GM12873 (cell line): ENCODE data around the gene FGFRL1.

Source experiments
- TF ChIP-seq, protein P1 (sequence below): IDR thresholded peaks from 2 replicates; pipeline ENCODE4 v1.5.1; 2012; ENCODE audit warnings: low read depth, mild to moderate bottlenecking, moderate library complexity, low read length, control low read depth; ENCODE audit not compliant: insufficient read depth; ENCODE audit errors: missing control alignments

The FGFRL1 gene

DNA sequence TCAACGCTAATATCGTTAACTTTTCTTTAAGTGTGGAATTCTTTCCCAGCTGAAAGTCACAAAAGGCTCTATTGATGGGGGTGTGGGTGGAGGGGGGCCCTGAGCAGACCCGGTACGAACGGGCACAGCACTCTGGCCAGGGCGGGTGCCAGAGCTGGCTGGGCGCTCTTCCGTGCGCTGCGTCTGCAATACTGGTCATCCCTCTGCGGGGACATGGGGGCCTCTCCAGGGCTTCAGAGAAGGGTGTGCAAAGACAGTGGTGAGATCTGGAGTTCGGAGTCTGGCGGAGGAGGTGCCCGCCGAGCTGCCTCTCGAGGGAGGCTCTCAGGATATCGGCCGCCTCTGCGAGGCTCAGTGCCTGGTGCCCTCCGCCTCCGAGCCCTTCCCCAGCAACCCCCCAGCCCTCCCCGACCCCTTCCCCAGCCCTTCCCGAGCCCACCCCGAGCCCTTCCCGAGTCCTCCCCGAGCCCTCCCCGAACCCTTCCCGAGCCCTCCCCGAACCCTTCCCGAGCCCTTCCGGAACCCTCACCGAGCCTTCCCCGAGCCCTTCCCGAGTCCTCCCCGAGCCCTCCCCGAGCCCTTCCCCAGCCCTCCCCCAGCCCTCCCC lies 34.3 kb downstream of the FGFRL1 start:
- TF ChIP-seq, protein P1, sequence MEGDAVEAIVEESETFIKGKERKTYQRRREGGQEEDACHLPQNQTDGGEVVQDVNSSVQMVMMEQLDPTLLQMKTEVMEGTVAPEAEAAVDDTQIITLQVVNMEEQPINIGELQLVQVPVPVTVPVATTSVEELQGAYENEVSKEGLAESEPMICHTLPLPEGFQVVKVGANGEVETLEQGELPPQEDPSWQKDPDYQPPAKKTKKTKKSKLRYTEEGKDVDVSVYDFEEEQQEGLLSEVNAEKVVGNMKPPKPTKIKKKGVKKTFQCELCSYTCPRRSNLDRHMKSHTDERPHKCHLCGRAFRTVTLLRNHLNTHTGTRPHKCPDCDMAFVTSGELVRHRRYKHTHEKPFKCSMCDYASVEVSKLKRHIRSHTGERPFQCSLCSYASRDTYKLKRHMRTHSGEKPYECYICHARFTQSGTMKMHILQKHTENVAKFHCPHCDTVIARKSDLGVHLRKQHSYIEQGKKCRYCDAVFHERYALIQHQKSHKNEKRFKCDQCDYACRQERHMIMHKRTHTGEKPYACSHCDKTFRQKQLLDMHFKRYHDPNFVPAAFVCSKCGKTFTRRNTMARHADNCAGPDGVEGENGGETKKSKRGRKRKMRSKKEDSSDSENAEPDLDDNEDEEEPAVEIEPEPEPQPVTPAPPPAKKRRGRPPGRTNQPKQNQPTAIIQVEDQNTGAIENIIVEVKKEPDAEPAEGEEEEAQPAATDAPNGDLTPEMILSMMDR, result no peak

DNA sequence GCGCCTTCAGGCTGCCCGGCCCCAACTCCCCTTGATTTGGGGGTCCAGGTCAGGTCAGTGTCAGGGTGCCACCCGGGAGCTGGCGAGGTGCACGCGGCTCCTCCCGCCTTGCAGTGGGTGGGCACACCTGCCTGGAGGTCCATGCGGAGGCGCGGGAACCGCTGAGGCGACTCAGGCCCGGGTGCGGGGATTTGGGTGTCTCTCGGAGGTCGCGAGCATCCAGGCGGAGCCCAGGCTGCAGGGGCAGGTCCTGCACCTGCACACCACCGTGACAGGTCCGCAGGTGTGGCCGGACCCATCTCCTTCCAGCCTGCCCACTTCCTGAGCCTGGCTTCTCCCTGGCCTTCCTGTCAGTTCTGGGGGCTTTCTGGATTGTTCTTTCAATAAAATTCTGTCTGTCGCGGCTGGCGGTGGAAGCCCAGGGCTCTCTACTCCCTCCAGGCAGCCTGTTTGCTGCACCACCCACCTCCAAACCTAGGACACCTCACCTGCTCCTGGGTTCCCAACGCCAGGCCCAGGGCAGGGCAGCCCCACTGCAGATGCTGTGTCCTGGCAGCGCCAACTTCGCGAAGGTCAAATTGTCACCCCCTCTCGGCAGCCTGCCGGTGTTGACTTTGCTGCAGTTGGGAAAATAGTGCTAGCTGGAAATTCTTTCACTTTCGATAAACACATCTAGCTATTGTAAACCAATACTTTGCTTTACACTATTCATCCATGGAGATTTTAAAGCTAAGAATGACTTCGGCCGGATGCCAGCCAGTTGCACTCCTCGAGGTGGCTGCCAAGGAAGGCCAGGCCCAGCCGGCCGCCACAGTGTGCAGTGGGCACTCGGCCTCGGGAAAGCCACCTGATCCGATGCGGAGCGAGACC lies 35.9 kb downstream of the FGFRL1 start:
- TF ChIP-seq, protein P1, result no peak

DNA sequence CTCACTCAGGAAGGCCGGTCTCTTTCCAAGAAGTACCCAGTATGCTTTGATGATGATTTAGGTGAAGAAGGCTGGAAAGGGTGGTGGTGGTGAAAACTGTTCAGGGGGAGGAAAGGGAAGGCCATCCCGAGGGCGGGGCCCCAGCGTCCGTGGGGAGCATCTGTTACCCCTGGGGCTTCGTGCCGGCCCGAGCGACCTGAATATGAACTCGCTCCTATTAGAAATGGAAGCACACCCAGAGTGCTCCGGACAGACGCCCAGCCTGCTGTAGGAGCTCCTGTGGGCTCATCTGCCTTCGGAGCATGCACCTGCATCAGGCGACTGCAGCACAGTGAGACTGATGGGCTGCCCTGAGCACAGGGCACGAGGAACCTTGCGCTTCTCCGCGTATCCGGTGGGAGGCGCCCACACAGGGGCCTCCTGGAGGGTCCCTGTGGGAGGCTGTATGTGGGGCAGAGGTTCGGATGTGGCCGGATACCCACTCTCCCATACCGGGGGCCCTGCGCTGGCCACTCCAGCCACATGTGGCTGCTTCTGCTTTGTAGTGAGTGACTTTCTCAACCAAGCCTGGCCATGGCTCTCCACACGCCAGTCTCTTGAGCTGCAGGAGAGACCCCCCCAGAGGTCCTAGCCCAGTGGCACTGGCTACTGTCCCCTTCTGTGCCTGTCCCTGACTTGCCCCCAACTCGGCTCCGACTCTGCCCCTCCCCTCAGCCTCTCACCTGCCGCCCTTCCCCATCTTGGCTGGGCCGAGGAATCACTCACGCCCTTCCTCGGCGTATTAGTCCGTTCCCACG lies 36.7 kb downstream of the FGFRL1 start:
- TF ChIP-seq, protein P1, result no peak

DNA sequence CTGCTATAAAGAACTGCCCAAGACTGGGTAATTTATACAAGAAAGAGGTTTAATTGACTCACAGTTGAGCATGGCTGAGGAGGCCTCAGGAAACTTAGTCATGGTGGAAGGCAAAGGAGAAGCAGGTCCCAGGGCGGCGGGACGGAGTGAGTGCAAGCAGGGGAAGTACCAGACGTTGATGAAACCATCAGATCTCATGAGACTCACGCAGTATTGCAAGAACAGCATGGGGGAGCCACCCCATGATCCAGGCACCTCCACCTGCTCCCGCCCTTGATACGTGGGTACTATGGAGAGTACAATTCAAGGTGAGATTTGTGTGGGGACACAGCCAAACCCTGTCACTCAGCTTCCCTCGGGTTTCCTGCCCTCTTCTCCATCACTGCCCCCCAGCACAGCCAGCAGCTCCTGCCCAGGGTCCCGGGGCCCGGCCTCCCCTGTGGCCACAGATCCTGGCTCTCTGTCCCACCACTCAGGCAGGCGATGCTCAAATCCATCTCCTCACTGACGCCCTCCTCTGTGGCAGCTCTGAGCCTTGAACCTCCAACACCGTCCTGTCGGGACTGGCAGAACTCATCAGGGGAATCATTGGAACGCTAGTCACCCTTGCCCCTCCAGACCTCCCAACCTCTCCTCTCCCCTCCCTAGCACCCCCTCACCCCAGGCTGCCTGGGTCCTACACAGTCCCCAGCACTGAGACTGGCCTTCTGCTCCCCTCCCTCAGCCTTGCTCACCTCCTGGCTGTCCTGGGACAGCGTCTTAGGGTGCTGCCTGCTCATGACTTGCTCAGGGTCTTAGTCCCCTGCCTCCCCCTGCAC lies 37.6 kb downstream of the FGFRL1 start:
- TF ChIP-seq, protein P1, result no peak

DNA sequence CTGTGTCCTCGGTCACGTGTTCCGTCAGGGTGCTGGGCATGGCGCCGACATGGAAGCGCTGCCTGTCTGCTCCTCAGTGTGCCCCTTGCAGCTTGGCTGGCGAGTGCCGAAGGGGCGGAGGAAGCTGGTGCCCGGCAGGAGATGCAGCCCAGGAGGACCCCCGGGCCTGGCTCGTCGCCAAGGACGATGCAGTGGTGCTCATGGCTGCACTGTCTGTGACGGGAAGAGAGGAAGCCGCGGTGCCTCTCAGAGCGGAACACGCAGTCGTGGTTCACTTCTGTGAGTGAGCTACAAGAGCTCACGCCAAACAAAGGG lies 38.1 kb downstream of the FGFRL1 start:
- TF ChIP-seq, protein P1, result no peak

DNA sequence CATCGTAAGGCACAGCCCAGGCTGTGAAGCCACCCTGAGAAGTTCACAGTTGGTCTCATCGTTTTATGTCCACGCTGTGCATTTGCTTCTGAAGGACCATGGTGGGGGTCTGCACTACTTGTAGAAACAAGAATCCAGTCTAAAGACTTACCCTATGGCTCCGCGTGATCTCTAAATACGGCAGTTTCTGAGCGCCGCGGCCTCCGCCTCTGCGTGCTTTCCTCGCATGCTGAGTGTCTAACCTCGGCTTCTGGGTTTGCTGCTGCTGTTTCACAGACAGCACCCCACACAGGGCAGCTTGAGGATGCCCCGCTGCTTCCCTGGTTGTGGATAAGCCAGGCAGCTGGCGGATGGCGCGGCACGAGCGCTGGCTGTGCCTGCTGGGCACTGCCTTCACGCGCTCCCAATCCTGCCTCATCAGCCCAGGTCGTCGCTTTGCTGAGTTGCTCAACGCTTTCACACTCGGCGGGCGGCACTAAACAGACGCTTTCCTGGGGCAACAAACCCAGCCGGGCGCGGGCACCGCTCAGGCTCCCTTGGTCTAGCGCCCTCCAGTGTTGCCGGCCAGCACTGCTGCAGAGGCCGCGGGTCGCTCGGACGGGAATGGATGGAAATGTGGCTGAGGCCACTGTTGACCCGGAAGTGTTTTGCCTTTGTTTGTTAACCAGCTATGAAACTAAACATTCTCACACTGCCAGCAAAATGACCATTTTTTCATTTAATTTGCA lies 39.2 kb downstream of the FGFRL1 start:
- TF ChIP-seq, protein P1, result peak; percentile 23
